GM21360 (cell line): ENCODE results near the gene C11orf87.

Experiments
- ATAC-seq: cut with Tn5 transposase; IDR thresholded peaks from one replicate; pipeline ENCODE4 v1.9.1; 2021; ENCODE audit warnings: mild to moderate bottlenecking, moderate library complexity; ENCODE audit not compliant: unreplicated experiment

Gene C11orf87

GRCh38 chr11:109439684-109440083 is 17.7 kb downstream of the C11orf87 start:
- no peak for ATAC-seq

- no peak for ATAC-seq
Measured at GRCh38 chr11:109443052-109443451, 21.1 kb downstream of the C11orf87 start.

- ATAC-seq: no peak
Measured at GRCh38 chr11:109454857-109455256, 32.9 kb downstream of the C11orf87 start.
